HUES64 (cell line): ENCODE results near the gene SEPTIN7.

Source experiments
- H3K27ac ChIP-seq: 2 replicates; pipeline ENCODE4 v1.7.0; 2013; ENCODE audit warnings: low read depth, low read length, inconsistent platforms
- H3K27me3 ChIP-seq: 2 replicates; pipeline ENCODE4 v1.6.1; 2013; ENCODE audit warnings: mild to moderate bottlenecking, low read length; ENCODE audit not compliant: insufficient read depth
- H3K36me3 ChIP-seq: 2 replicates; pipeline ENCODE4 v1.6.1; 2013; ENCODE audit warnings: mild to moderate bottlenecking, low read length; ENCODE audit not compliant: insufficient read depth
- H3K4me1 ChIP-seq: 2 replicates; pipeline ENCODE4 v1.6.1; 2013; ENCODE audit warnings: mild to moderate bottlenecking, low read length, moderate library complexity; ENCODE audit not compliant: insufficient read depth
- H3K4me3 ChIP-seq: 2 replicates; pipeline ENCODE4 v1.5.1; 2013; ENCODE audit warnings: mild to moderate bottlenecking, low read length, moderate library complexity
- H3K9ac ChIP-seq: 2 replicates; pipeline ENCODE4 v1.6.1; 2013; ENCODE audit warnings: mild to moderate bottlenecking, low read depth, low read length
- H3K9me3 ChIP-seq: 2 replicates; pipeline ENCODE4 v1.6.1; 2013; ENCODE audit warnings: low read depth, low read length; ENCODE audit not compliant: insufficient read depth
- WGBS: fragments of 150-250, 120-280 bp; methylation state at CpG from one replicate; pipeline ENCODE4 v1.1.7; 2013; ENCODE audit warnings: missing lambda C conversion rate; 5-methylcytosine and 5-hydroxymethylcytosine counted together

The SEPTIN7 gene

DNA sequence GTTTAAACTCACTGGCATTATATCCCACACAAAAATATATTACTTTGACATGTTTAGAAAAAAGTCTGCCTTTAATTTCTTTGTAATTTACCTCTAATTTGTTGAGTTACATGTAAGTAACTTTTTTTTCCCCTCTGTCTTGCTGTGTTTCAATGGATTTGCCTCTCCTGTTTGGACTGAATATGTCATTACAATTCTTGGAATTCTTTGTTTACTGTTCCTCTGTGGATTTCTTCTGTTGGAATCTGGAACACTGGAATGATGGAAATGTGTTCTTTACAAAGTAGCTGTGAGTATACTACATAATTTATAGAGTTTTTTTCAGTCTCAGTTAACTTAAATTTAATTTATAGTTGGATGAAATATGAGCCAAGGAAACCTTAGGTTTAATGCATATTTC lies 30.4 kb downstream of the SEPTIN7 start:
- peaks cover 35% of the 10 kb centered on the region for H3K36me3 ChIP-seq
- H3K4me1 ChIP-seq, result peaks cover 15% of the 10 kb centered on the region
- H3K27ac ChIP-seq, result peak overlapping the region; percentile 36; the same call in 1 of the 2 replicates
- no peak overlapping the region for H3K4me3 ChIP-seq
- no peak overlapping the region for H3K9ac ChIP-seq
- H3K9me3 ChIP-seq, result no peaks in the 10 kb centered on the region
- H3K27me3 ChIP-seq, result no peaks in the 10 kb centered on the region

DNA sequence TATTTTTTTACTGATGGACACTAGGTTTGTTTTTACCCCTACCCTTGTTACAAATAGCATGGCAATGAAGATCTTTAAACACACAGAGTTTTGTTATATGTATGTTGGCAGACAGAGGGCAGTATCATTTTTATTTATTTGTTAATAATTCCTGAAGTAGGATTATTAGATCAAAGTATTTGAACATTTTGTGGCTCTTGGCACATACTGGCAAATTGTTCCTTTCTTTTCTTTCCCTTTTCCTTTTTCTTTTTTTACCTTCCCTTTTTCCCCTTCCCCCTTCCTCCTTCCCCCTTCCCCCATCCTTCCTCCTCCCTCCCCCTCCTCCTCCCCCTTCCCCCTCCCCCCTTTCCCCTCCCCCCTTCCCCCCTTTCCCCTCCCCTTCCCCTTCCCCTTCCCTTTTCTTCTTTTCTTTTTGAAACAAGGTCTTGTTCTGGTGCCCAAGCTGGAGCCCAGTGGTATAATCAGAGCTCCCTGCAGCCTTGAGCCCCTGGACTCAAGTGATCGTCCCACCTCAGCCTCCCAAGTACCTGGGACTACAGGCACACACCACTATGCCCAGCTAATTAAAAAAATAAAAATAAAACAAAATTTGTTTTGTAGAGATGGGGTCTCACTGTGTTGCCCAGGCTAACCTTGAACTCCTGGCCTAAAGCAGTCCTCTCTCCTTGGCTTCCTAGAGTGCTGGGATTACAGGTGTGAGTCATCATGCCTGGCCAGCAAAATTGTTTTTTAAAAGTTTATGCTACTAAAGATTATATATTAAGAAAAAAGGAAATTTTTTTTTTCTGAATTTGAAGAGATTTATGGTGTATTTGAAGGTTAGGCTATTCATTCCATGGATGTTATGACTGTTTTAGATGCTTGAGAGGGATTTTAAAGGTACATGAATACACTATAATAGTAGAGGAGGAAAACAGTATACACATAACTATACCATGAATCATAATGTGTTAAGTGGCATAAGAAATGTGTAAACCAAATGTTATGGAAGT lies 39.3 kb downstream of the SEPTIN7 start:
- Histone ChIP-seq H3K27me3 (no peaks in the 10 kb centered on the region), H3K4me3 (no peak overlapping the region), H3K36me3 (peaks cover 27% of the 10 kb centered on the region), H3K9me3 (no peaks in the 10 kb centered on the region), H3K4me1 (0 out of 2 replicates have a peak, but pooled peaks cover 4% of the 10 kb centered on the region), H3K27ac (no peak overlapping the region), H3K9ac (no peak overlapping the region)
- 92% methylated on average over 1 of the region's 1 CpG for WGBS

DNA sequence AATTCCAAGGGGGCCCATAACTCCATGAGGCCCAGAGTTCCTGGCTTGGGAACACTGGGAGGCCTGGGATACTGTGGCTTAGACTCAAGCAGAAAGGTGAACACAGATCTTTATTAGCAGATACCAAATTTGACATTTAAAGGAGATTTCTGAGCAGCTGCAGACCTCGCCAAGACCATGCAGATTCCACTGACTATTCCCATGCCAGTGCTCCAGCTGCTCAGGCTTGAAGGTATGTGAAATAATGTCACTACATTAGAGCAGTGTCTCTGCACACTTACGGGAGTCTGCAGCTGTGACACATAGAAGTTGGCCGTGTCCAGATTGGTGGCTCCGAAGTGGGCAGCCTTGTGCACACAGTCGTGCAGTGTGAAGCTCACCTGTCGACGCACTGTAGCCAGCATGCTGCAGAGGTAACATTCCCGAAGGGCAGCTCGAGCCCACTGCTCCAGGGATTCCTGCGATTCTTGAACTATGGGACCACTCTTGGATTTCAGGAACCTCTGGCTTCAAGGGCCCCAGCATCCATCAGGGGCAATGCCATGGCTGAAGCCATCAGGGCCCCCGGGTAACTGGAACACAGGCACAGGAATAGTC lies 46.1 kb downstream of the SEPTIN7 start:
- H3K9ac ChIP-seq, result no peak overlapping the region
- peaks cover 39% of the 10 kb centered on the region for H3K36me3 ChIP-seq
- no peak overlapping the region for H3K27ac ChIP-seq
- 96% methylated on average over 11 of the region's 11 CpGs for WGBS
- no peaks in the 10 kb centered on the region for H3K9me3 ChIP-seq
- peaks cover 5% of the 10 kb centered on the region; the same call in 1 of the 2 replicates for H3K4me1 ChIP-seq
- no peaks in the 10 kb centered on the region for H3K27me3 ChIP-seq
- H3K4me3 ChIP-seq, result no peak overlapping the region

DNA sequence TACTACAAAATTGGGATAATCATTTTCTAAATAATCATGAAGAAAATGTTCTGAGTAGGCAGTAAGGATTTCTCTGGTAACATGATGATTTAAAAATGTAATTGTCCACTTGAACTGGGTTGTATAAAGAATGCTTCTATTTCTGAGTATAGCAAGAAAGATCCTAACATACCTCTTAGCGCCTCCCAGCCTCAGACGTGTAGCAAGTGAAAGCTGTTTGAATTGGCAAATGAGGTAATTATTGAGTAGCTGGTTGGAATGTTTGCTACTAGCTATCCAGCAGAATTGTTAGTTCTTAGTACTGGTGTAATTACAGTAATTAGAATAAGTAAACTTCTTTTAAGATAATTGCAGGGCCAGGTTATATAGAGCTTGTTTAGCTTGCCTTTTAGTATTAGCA lies 47.9 kb downstream of the SEPTIN7 start:
- H3K27ac ChIP-seq, result no peak overlapping the region
- H3K9ac ChIP-seq, result no peak overlapping the region
- WGBS, result 87% methylated on average over 2 of the region's 2 CpGs
- H3K36me3 ChIP-seq, result peaks cover 42% of the 10 kb centered on the region
- no peaks in the 10 kb centered on the region for H3K27me3 ChIP-seq
- H3K4me3 ChIP-seq, result no peak overlapping the region
- H3K4me1 ChIP-seq, result peaks cover 5% of the 10 kb centered on the region; the same call in 1 of the 2 replicates
- H3K9me3 ChIP-seq, result no peaks in the 10 kb centered on the region

DNA sequence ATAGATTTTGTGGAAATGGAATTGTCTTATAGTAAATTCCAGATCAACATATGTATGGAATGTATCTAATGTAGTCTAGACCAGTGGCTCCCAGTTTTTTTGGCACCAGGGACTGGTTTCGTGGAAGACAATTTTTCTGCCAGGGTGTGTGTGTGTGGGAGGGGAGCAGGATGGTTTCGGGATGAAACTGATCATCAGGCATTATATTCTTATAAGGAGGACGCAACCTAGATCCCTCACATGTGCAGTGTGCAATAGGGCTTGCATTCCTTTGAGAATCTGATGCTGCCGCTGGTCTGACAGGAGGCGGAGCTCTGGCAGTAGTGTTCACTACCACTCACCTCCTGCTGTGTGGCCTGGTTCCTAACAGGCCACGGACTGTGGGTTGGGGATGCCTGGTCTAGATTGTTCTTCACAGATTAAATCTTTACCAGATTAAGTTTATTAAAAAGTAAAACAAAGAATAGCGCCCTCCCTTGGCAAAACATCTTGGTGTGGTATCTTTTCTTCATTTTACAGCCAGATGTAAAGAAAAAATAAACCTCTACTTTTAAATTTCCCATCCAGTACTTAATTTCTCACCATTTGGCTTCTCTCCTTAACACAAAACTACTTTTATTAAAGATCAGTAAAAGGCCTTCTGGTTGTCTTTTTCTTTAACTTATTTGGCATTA lies 48.4 kb downstream of the SEPTIN7 start:
- Histone ChIP-seq H3K36me3 (peaks cover 36% of the 10 kb centered on the region), H3K9ac (no peak overlapping the region), H3K4me1 (peaks cover 5% of the 10 kb centered on the region; the same call in 1 of the 2 replicates), H3K27ac (no peak overlapping the region), H3K27me3 (no peaks in the 10 kb centered on the region), H3K4me3 (no peak overlapping the region), H3K9me3 (no peaks in the 10 kb centered on the region)
- WGBS, result 88% methylated on average over 6 of the region's 7 CpGs

DNA sequence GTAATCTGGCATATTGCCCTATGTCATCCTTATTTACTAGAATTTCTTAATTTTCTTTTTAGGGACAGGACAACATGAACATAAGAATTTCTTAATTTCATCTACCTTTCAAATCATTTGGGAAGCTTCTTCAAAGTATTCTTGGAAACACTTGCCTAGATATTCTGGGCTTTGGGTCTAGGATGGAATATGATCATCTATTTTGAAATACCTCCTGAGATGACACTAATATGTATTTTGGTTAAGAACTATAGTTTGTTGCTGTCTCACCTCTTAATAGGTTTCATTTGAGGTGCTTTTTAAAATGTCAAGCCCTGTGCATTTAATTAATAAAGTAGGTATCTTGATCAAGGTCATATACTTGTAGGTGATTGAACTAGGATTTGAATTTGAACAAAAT lies 49.1 kb downstream of the SEPTIN7 start:
- Histone ChIP-seq H3K4me3 (no peak overlapping the region), H3K27me3 (no peaks in the 10 kb centered on the region), H3K36me3 (peaks cover 33% of the 10 kb centered on the region), H3K4me1 (peaks cover 5% of the 10 kb centered on the region; the same call in 1 of the 2 replicates), H3K9me3 (no peaks in the 10 kb centered on the region), H3K9ac (no peak overlapping the region), H3K27ac (no peak overlapping the region)
